ENCODE measurements around the gene MIS18A.

GRCh38 chr21:32248571-32249461, 30.0 kb downstream of the MIS18A start:
- TF ChIP-seq, protein P1, sequence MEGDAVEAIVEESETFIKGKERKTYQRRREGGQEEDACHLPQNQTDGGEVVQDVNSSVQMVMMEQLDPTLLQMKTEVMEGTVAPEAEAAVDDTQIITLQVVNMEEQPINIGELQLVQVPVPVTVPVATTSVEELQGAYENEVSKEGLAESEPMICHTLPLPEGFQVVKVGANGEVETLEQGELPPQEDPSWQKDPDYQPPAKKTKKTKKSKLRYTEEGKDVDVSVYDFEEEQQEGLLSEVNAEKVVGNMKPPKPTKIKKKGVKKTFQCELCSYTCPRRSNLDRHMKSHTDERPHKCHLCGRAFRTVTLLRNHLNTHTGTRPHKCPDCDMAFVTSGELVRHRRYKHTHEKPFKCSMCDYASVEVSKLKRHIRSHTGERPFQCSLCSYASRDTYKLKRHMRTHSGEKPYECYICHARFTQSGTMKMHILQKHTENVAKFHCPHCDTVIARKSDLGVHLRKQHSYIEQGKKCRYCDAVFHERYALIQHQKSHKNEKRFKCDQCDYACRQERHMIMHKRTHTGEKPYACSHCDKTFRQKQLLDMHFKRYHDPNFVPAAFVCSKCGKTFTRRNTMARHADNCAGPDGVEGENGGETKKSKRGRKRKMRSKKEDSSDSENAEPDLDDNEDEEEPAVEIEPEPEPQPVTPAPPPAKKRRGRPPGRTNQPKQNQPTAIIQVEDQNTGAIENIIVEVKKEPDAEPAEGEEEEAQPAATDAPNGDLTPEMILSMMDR (IDR thresholded peaks at IDR 0.05; ENCODE audit: low read length) = no peak
- TF ChIP-seq EZH2 (optimal IDR thresholded peaks at IDR 0.05; ENCODE audit: low read depth, low read length) (no peak), EZH2phosphoT487 (IDR thresholded peaks at IDR 0.05; ENCODE audit: low read length) (no peak)

Data from MM.1S (cell line).